CD4-positive, alpha-beta T cell treated with Interferon alpha-2 for 1 hour (primary cell): Measurements from ENCODE around the gene FMNL1.

ENCODE experiments used
- DNase-seq, 2 donors: peaks; one replicate each; pipeline ENCODE4 v3.0.0-alpha.2; 2020 to 2022

The FMNL1 gene

GRCh38 chr17:45222996-45223538 lies 1.4 kb downstream of the FMNL1 start:
- no peak for DNase-seq

GRCh38 chr17:45223539-45224528 lies 2.1 kb downstream of the FMNL1 start:
- peak; percentile 44 to 71 for DNase-seq

GRCh38 chr17:45224671-45225050 lies 3.0 kb downstream of the FMNL1 start:
- DNase-seq = peak in 1 of 2 donors; percentile 33

- DNase-seq = peak; percentile 27 to 54
Observed at GRCh38 chr17:45225051-45225700, 3.5 kb downstream of the FMNL1 start.

GRCh38 chr17:45225964-45226530 lies 4.4 kb downstream of the FMNL1 start:
- DNase-seq = peak; percentile 96

GRCh38 chr17:45226576-45226975 lies 4.9 kb downstream of the FMNL1 start:
- peak in 1 of 2 donors; percentile 40 for DNase-seq

GRCh38 chr17:45227101-45227925 lies 5.6 kb downstream of the FMNL1 start:
- DNase-seq = peak; percentile 42 to 49

- DNase-seq = peak in 1 of 2 donors; percentile 30
Observed at GRCh38 chr17:45227926-45228762, 6.5 kb downstream of the FMNL1 start.

GRCh38 chr17:45228763-45229539 lies 7.3 kb downstream of the FMNL1 start:
- DNase-seq = peak; percentile 87 to 92

- DNase-seq = peak; percentile 22 to 48
Observed at GRCh38 chr17:45229681-45230409, 8.2 kb downstream of the FMNL1 start.

- DNase-seq = no peak
Observed at GRCh38 chr17:45230410-45230786, 8.7 kb downstream of the FMNL1 start.

- no peak for DNase-seq
Observed at GRCh38 chr17:45230787-45231480, 9.2 kb downstream of the FMNL1 start.

GRCh38 chr17:45231481-45232116 lies 9.9 kb downstream of the FMNL1 start:
- peak; percentile 39 to 45 for DNase-seq

- no peak for DNase-seq
Observed at GRCh38 chr17:45232514-45233422, 11.1 kb downstream of the FMNL1 start.

- no peak for DNase-seq
Observed at GRCh38 chr17:45233423-45233924, 11.8 kb downstream of the FMNL1 start.

- peak; percentile 61 to 65 for DNase-seq
Observed at GRCh38 chr17:45234641-45235415, 13.1 kb downstream of the FMNL1 start.
